ENCODE data around the gene ELF2. TPM values are rescaled to one million over a fixed set of nuclear protein-coding genes. Genes with fewer than 3 reads are reported as not detected.
"Not testable (repeated sequence)": the region's sequence is repeated elsewhere in the genome, so short reads cannot be mapped to it uniquely, and the experiment has no call there.

The ELF2 gene
- total RNA-seq, 1 donor = 45.8 TPM

GRCh38 chr4:139060591-139060990 lies 116.4 kb downstream of the ELF2 start:
- H3K4me3 ChIP-seq (ENCODE audit: low read depth, low read length) = no peak overlapping the region
- TF ChIP-seq CTCF (IDR thresholded peaks at IDR 0.05; ENCODE audit: insufficient read depth, low read depth, low read length) = no peak
- DNase-seq (ENCODE audit: low read depth) = no peak

GRCh38 chr4:139059026-139059425 lies 118.0 kb downstream of the ELF2 start:
- H3K4me3 ChIP-seq (ENCODE audit: low read depth, low read length); DNase-seq (ENCODE audit: low read depth): not testable (repeated sequence)

- no peak for TF ChIP-seq CTCF (IDR thresholded peaks at IDR 0.05; ENCODE audit: insufficient read depth, low read depth, low read length)
- H3K4me3 ChIP-seq (ENCODE audit: low read depth, low read length) = no peak overlapping the region
- DNase-seq (ENCODE audit: low read depth) = no peak
Measured at GRCh38 chr4:139054791-139055505, 122.1 kb downstream of the ELF2 start.

GRCh38 chr4:139053909-139054308 lies 123.1 kb downstream of the ELF2 start:
- no peak for DNase-seq (ENCODE audit: low read depth)
- no peak for TF ChIP-seq CTCF (IDR thresholded peaks at IDR 0.05; ENCODE audit: insufficient read depth, low read depth, low read length)
- no peak overlapping the region for H3K4me3 ChIP-seq (ENCODE audit: low read depth, low read length)

GRCh38 chr4:139050446-139050845 lies 126.6 kb downstream of the ELF2 start:
- no peak for TF ChIP-seq CTCF (IDR thresholded peaks at IDR 0.05; ENCODE audit: insufficient read depth, low read depth, low read length)
- DNase-seq (ENCODE audit: low read depth) = peak; percentile 23
- H3K4me3 ChIP-seq (ENCODE audit: low read depth, low read length) = no peak overlapping the region

GRCh38 chr4:139048026-139048425 lies 129.0 kb downstream of the ELF2 start:
- no peak overlapping the region for H3K4me3 ChIP-seq (ENCODE audit: low read depth, low read length)
- TF ChIP-seq CTCF (IDR thresholded peaks at IDR 0.05; ENCODE audit: insufficient read depth, low read depth, low read length) = no peak
- DNase-seq (ENCODE audit: low read depth) = no peak

GRCh38 chr4:139044291-139044690 lies 132.7 kb downstream of the ELF2 start:
- H3K4me3 ChIP-seq (ENCODE audit: low read depth, low read length) = no peak overlapping the region
- TF ChIP-seq CTCF (IDR thresholded peaks at IDR 0.05; ENCODE audit: insufficient read depth, low read depth, low read length) = no peak
- DNase-seq (ENCODE audit: low read depth) = no peak
